Measurements from ENCODE around the gene PARVA. TPM values are rescaled to one million over a fixed set of nuclear protein-coding genes. Genes with fewer than 3 reads are reported as not detected.

The PARVA gene
- total RNA-seq, 2 experiments from 2014 or later: not detected

- Histone ChIP-seq H3K79me2 (ENCODE audit: insufficient read depth, low read depth, low read length) (no peaks in the 10 kb centered on the region), H3K4me3 (ENCODE audit: low read depth, low read length, poor library complexity, severe bottlenecking) (no peak overlapping the region), H3K4me2 (ENCODE audit: low read length) (no peak overlapping the region), H3K36me3 (ENCODE audit: insufficient read depth, low read length) (no peaks in the 10 kb centered on the region), H3K9me3 (ENCODE audit: low read length) (no peaks in the 10 kb centered on the region), H3K4me1 (ENCODE audit: insufficient read depth, low read length, poor library complexity, severe bottlenecking) (no peaks in the 10 kb centered on the region), H3K9me2 (ENCODE audit: insufficient read depth, low read length) (no peaks in the 10 kb centered on the region), H2AFZ (ENCODE audit: low read length) (no peak overlapping the region), H4K20me1 (ENCODE audit: insufficient read depth, low read length) (no peaks in the 10 kb centered on the region), H3K27ac (ENCODE audit: low read depth, low read length, poor library complexity, severe bottlenecking) (no peak overlapping the region)
- BruUV-seq (replicated peaks): no TSS peak
- DNase-seq (ENCODE audit: low spot score): no peak
- POLR2A ChIA-PET: no interaction called here
- TF ChIP-seq CTCF (conservative IDR thresholded peaks at IDR 0.05; ENCODE audit: low read length) (no peak), EZH2phosphoT487 (IDR thresholded peaks at IDR 0.05; ENCODE audit: borderline replicate concordance, low read depth, low read length) (no peak)
- CTCF ChIA-PET (ENCODE audit: unreplicated experiment): no interaction called here
- intact Hi-C loops (cut with micrococcal nuclease; ENCODE audit: unreplicated experiment): no loop called here
These were observed 5.3 kb upstream of the PARVA start for GRCh38 chr11:12372111-12372510.

- Histone ChIP-seq H3K36me3 (ENCODE audit: insufficient read depth, low read length) (no peaks in the 10 kb centered on the region), H4K20me1 (ENCODE audit: insufficient read depth, low read length) (no peaks in the 10 kb centered on the region), H3K9me2 (ENCODE audit: insufficient read depth, low read length) (no peaks in the 10 kb centered on the region), H3K4me3 (ENCODE audit: low read depth, low read length, poor library complexity, severe bottlenecking) (no peak overlapping the region), H3K9me3 (ENCODE audit: low read length) (no peaks in the 10 kb centered on the region), H3K4me2 (ENCODE audit: low read length) (no peak overlapping the region), H3K79me2 (ENCODE audit: insufficient read depth, low read depth, low read length) (no peaks in the 10 kb centered on the region), H3K4me1 (ENCODE audit: insufficient read depth, low read length, poor library complexity, severe bottlenecking) (no peaks in the 10 kb centered on the region), H3K27ac (ENCODE audit: low read depth, low read length, poor library complexity, severe bottlenecking) (no peak overlapping the region), H2AFZ (ENCODE audit: low read length) (no peak overlapping the region)
- no peak for TF ChIP-seq CTCF (conservative IDR thresholded peaks at IDR 0.05; ENCODE audit: low read length)
- no peak for TF ChIP-seq EZH2phosphoT487 (IDR thresholded peaks at IDR 0.05; ENCODE audit: borderline replicate concordance, low read depth, low read length)
- no TSS peak for BruUV-seq (replicated peaks)
- ChIA-PET POLR2A (no interaction called here), CTCF (ENCODE audit: unreplicated experiment) (no interaction called here)
- intact Hi-C loops (cut with micrococcal nuclease; ENCODE audit: unreplicated experiment): no loop called here
- no peak for DNase-seq (ENCODE audit: low spot score)
These were observed 1.7 kb upstream of the PARVA start for GRCh38 chr11:12375720-12376119.

GRCh38 chr11:12376259-12377081, 901 bp upstream of the PARVA start:
- Histone ChIP-seq H3K36me3 (ENCODE audit: insufficient read depth, low read length) (no peaks in the 10 kb centered on the region), H3K4me2 (ENCODE audit: low read length) (no peak overlapping the region), H3K9me3 (ENCODE audit: low read length) (no peaks in the 10 kb centered on the region), H3K4me1 (ENCODE audit: insufficient read depth, low read length, poor library complexity, severe bottlenecking) (no peaks in the 10 kb centered on the region), H3K27ac (ENCODE audit: low read depth, low read length, poor library complexity, severe bottlenecking) (no peak overlapping the region), H3K4me3 (ENCODE audit: low read depth, low read length, poor library complexity, severe bottlenecking) (no peak overlapping the region), H3K79me2 (ENCODE audit: insufficient read depth, low read depth, low read length) (no peaks in the 10 kb centered on the region), H3K9me2 (ENCODE audit: insufficient read depth, low read length) (no peaks in the 10 kb centered on the region), H4K20me1 (ENCODE audit: insufficient read depth, low read length) (no peaks in the 10 kb centered on the region), H2AFZ (ENCODE audit: low read length) (no peak overlapping the region)
- intact Hi-C loops (cut with micrococcal nuclease; ENCODE audit: unreplicated experiment): no loop called here
- BruUV-seq (replicated peaks): no TSS peak
- TF ChIP-seq EZH2phosphoT487 (IDR thresholded peaks at IDR 0.05; ENCODE audit: borderline replicate concordance, low read depth, low read length): no peak
- TF ChIP-seq CTCF (conservative IDR thresholded peaks at IDR 0.05; ENCODE audit: low read length): no peak
- POLR2A ChIA-PET: no interaction called here
- CTCF ChIA-PET (ENCODE audit: unreplicated experiment): no interaction called here
- no peak for DNase-seq (ENCODE audit: low spot score)
